Middle frontal gyrus (tissue), 1 donor: ENCODE measurements around the gene DSTYK.

Experiments
- DNase-seq: peaks from one replicate; pipeline ENCODE4 v3.0.0-alpha.2; 2015; ENCODE audit warnings: low spot score; ENCODE audit errors: extremely low spot score

DSTYK gene

DNA sequence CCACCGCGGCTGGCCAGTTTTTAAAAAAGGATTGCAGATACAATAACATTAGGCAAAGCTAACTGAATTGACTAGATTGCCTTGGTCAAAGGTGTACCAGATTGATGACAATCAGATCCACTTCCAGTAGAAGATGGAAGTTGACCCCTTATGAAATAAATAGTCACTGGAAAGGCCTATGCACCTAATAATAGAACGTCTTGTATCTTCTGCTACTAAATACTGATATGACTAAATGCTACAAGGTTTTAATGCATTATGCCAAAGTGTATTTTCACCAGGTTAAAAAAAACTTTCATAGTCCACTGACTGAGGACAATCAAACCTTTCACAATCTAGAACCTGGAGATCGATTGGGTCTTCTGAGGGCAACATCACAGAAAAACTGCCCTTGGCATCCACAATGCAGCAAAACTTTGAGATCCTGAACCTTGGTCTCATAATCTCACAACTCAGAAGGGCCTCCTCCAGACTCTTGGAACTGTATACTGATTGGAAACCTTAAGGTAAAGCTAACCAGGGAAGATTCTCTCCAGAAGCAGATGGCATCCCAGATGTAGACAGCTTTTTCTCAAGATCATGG lies 82.0 kb downstream of the DSTYK start:
- DNase-seq, result no peak

DNA sequence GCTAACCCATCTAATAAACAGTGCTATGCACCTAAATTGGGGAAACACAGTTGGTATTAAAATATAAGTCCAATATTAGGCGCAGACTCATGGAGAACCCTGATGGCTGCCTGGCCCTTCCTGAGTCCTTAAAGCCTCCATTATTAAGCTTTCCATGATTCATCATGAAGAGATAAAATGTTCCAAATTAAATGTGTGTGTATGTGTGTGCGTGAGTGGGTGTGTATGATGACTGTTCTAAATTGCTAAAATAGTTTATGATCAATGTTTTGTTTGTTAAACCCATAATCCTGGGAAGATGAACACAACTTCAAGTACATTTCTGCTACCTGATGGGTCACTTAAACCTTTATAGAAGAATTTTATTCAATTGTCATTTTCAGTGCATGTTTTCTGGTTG lies 83.5 kb downstream of the DSTYK start:
- DNase-seq, result no peak

DNA sequence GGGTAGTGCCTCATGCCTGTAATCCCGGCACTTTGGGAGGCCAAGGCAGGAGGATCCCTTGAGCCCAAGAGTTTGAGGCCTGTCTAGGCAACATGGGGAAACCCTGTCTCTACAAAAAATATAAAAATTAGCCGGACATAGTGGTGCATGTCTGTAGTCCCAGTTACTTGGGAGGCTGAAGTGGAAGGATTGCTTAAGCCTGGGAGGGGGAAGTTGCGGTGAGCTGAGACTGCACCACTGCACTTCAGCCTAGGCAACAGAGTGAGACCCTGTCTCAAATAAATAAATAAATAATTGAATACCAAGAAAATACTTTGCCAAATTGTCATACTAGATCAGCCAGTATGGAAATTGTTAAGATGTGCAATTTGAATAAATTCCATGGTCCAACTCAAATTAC lies 83.9 kb downstream of the DSTYK start:
- no peak for DNase-seq

DNA sequence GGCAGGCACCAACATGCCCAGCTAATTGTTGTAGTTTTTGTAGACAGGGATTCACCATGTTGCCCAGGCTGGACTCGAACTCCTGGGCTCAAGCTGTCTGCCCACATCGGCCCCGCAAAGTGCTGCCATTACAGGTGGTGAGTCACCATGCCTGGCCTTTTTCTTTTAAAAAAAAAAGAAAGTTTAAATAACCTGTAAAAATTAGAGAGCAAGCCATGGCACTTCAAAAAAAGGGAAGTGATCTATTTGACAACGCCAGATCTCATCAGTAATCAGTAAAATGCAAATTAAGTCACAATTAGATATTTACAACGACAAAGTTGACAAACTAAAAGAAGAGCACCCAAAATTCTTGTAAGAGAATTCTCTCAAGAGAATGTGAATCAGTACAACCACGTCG lies 86.8 kb downstream of the DSTYK start:
- no peak for DNase-seq

DNA sequence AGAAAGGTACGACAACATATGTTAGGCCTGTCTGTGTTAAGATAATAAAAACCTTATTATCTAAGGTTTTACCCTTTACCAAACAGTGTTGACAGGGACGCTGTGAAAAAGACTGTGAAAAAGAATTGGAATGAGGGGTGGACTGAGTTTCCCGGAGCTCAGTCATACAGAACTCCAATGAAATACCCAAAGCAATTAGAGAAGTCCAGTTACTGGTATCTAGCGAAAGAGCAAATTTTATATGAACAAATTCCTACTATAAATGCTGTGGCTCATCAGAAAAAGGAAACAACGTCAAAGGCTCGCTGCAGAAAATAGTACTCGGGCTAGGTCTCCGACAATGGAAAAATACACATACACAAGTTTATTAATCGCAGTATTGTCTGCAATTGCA lies 89.0 kb downstream of the DSTYK start:
- no peak for DNase-seq

DNA sequence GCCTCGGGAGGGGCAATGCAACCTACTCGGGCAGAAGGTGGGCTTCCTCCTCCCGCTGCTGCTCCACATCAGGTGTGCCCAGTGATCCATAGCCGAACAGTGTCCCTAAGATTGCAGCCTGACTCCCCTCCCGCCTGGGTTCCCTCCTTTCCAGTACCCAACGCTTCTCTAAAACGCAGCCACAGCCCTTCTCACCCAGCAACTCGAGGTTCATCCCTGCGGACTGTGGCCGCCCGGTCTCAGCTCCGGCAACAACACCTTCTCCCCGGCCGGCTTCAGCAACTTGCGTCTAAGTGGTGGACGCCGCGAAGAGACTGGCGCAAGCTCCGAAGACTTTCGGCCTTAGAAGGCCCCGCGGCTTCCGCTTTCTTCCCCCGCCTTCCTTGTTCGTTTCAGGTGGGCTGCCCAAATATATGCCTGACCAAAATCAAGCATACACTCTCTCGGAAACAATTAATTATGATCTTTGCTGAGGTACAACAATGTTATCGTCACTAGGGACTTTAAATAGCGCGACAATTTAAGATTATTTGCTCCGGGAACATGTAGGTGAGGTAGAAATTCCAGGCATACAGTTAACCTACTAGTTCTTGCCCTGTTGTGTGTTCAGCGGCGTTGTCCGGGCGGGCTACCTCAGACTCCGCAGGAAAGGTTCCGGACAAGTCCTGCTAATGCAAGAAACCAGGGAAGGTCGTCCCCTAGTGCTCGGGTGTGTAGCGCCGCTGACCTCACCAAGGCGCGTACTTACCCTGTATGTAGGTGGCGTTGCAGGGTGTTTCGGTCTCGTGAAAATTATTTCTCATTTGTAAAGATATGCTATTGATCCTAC lies 89.6 kb downstream of the DSTYK start, which contains the start of gene RBBP5:
Gene RBBP5 (minus strand): TSS at position 319 of the 829 bp plus-strand sequence. CDS start 105 bp downstream, at position 214.
- DNase-seq, result peak; percentile 87

DNA sequence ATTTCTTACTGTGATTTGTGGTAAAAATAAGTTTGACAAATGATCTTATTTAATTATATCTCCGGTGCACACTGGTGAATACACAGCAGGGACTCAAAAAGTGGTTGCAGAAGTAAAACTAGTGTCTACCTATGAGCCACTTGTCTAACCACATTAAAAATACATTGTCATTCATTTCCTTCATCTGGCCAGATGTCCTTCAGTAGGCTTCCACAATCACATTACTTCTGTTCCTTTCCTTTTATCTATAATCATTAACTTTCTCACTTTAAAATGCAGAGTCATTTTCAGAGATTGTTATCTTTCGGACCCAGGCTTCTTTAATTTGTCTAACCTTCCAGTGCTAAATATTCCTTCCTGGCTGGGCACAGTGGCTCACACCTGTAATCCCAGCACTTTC lies 92.8 kb downstream of the DSTYK start:
- DNase-seq, result no peak

DNA sequence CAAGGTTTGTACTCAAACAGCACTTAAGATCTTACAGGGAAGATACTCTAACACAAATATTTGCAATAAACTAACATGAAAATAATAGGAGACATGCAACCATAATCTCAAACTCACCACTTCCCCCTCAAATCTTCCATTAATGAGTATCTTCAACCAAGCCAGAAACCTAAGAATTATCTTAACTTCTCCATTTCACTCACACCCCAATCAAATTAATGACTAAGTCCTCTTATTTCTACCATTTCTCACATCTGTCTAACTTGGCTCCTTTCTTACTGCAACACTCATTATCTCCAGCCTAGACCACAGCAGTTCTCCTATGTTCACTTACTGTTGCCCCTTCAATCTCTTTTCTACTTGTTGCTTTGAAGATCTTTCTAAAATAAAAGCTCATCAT lies 100.1 kb downstream of the DSTYK start:
- no peak for DNase-seq

DNA sequence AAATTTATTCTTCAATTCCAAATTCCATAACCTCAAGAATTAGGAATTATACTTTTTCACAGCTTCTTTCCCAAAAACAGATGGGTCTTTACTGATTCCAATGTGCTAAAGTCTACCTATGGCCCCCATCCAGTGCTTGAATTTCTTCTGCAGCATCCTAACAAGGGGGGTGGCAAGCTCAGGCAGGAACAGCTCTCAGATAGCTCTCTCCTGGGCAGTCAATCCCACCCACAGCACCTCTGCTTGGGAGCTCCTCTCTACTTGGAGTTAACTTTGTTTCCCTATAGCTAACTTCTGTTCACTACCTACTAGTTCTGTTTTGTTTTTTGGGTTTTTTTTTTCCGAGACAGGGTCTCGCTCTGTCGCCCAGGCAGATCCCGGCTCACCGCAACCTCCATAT lies 101.8 kb downstream of the DSTYK start:
- DNase-seq, result no peak

DNA sequence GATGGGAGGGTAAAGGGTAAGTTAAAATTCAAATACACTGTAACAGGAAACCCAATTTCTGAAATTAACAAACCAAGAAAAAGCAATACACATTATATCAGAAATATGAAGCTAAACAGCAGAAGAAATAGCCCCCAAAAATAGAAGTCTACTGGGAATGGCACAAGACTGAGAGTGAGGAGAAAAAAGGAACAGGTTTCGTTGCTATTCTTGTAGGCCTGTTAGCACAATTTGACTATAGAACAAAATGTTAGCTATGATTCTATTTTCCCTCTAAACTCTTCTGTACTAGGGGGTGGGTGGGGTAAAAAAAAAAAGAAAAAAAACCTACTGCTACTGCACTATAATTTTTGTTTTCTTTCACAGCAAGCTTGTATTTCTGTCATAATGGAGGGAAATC lies 102.2 kb downstream of the DSTYK start:
- no peak for DNase-seq

DNA sequence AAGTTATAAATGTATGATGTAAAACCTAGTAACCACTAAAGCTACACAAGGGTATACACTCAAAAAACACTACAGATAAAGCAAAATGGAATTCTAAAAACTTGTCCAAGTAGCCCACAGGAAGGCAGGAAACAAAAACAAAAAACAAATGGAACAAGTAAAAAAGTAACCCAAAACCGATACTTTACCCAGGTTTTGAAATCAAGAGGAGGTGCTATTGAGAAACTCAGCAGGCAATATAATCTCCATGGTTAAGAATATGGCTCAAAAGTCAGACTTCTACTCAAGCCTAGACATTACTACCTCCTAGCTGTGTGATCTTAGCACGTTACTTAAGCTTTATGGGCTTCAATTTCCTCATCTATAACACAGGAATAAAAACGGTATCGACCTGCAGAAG lies 103.0 kb downstream of the DSTYK start:
- DNase-seq, result no peak

DNA sequence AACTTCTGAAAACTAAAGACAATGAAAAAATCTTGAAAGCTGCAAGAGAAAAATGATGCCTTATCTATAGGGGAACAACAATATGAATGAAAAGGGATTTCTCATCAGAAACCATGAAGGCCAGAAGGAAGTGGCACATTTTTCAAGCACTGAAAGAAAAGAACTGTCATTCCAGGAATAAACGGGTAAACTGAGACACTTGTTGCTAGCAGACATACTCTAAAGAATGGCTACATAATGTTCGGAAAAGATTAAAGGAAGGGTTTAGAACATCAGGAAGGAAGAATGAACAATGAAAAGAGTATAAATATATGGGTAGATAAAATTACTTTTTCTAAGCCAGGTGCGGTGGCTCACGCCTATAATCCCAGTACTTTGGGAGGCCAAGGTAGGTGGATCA lies 104.2 kb downstream of the DSTYK start:
- DNase-seq, result no peak

DNA sequence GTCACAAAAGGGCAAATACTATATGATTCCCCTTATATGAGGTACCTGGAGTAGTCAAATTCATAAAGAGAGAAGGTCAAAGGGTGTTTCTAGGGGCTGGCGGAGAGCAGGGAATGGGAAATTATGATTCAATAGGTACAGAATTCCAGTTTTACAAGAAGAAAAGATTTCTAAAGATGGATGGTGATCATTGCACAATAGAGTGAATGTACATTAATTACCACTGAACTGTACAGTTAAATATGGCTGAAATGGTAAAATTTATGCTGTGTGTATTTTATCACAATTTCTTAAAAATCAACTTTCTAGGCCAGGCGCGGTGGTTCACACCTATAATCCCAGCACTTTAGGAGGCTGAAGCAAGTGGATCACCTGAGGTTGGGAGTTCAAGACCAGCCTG lies 109.1 kb downstream of the DSTYK start:
- DNase-seq, result no peak

DNA sequence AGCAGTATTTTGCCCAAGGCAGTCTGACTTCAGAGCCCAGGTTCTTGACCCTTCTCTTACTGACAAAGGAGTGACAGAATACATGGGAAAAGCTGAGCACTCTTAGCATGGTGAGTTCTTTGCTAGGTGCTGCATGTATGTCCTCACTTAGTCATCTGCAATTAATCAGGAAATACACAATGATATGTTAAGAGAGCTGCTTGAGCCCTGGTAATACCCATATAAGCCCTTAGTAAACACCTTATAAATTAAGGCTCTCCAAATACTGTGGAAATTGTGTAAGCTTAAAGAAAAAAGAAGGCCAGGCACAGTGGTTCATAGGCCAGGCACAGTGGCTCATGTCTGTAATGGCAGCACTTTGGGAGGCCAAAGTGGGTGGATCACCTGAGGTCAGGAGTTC lies 113.3 kb downstream of the DSTYK start:
- no peak for DNase-seq

DNA sequence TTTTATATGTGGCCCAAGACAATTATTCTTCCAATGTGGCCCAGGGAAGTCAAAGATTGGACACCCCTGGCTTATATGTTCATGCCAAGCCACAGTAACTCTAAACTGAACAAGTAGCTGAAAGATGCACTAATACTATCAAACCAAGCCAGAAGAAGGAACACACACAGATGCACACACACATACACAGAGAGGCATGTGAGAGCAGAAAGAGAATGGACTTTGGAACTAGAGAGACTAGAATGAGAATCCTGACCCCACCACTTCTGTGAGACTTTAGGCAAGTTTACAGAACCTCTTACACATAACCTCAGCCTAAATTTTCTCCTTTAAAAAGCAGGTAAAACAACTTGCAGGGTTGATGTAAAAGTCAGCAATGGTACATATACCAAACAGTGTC lies 116.1 kb downstream of the DSTYK start:
- DNase-seq, result no peak
